ENCODE data around the gene CLN6. TPM values are rescaled to one million over a fixed set of nuclear protein-coding genes. Genes with fewer than 3 reads are reported as not detected.
"Not testable (repeated sequence)": the region's sequence is repeated elsewhere in the genome, so short reads cannot be mapped to it uniquely, and the experiment has no call there.

The CLN6 gene
- total and polyA plus RNA-seq, 2 donors, result 17.3 to 22.0 TPM

DNA sequence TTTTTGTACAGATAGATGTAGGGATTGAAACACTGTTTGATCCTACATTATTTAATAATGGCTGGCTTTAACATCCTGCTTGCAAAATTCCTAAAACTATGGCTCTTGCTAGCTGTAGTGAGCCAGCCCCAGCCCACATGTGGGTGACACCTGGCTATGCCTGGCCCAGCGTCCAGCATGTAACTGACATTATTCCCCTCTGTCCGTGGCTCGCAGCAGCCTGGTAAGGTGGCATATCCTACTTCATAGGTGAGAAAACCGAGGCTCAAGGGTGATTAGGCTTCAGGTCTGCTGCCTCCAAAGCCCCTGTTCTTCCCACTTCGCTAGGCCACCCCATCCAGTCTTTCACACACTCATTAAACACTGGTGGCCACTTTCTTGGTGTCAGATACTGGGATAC lies 26.0 kb downstream of the CLN6 start:
- no peak overlapping the region for H3K27ac ChIP-seq (ENCODE audit: low read depth)
- DNase-seq (ENCODE audit: extremely low spot score), result no peak
- no peaks in the 10 kb centered on the region for H3K4me1 ChIP-seq (ENCODE audit: insufficient read depth)
- H3K4me3 ChIP-seq (ENCODE audit: low read depth, low read length), result no peak overlapping the region
- H3K36me3 ChIP-seq (ENCODE audit: insufficient read depth), result no peaks in the 10 kb centered on the region
- 92% methylated on average over 5 of the region's 5 CpGs for WGBS

- not testable (repeated sequence) for H3K4me3 ChIP-seq (ENCODE audit: low read depth, low read length); H3K36me3 ChIP-seq (ENCODE audit: insufficient read depth); H3K27ac ChIP-seq (ENCODE audit: low read depth); H3K4me1 ChIP-seq (ENCODE audit: insufficient read depth); DNase-seq (ENCODE audit: extremely low spot score)
- 97% methylated on average over 7 of the region's 7 CpGs for WGBS
Observed at GRCh38 chr15:68202994-68203393, 26.5 kb downstream of the CLN6 start.

DNA sequence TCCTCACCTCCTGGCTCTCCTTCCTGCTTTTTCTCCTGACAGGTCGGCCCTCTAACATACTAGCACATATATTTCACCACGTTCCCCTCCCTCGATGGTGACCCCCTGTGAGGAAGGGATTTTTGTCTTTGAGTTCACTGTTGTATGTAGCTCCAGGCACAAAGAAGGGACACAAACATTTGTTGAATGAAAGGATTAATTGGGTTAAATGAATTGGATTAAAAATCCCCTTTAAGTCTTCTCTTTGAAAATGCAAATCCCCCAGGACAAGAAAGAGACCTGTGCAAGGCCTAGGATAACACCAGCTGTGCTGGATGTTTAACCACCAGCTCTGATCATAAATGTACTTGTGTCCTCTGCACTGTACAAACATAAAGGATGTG lies 27.7 kb downstream of the CLN6 start:
- no peak for DNase-seq (ENCODE audit: extremely low spot score)
- no peaks in the 10 kb centered on the region for H3K4me1 ChIP-seq (ENCODE audit: insufficient read depth)
- no peak overlapping the region for H3K27ac ChIP-seq (ENCODE audit: low read depth)
- 56% methylated on average over 3 of the region's 3 CpGs for WGBS
- H3K4me3 ChIP-seq (ENCODE audit: low read depth, low read length), result no peak overlapping the region
- H3K36me3 ChIP-seq (ENCODE audit: insufficient read depth), result no peaks in the 10 kb centered on the region

DNA sequence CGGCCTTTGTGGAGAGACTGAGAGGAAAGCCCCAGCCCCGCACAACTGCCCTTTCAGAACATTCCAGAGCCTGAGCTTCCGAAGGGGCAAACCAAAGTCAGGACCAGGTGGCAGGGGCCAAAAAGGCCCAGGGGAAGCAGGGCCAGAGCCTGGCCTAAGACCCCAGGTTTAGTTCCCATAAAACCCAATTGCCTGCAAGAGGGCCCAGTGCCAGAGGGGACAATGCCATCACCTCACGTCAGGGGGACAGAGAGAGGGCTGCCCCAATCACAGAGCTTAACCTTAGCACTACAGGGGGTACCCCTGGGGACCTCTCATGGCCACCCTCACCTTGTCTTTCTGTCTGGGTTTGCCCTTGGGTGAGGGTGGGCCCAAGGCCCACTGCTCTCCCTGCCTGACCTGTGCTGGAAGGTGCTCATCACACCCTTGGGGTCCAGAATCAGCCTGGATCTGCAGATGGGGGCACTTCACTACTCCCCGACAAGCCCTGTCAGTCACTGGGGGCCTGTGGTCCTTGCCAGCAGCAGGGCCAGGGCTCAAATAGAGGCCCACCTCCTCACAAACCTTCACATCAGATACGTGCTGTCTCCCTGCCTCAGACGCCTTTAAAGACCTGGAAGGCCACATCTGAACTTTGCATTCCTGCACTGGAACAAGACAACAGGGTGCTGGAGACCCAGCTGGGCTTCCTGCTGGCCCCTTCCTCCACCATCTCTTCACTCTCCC lies 28.2 kb downstream of the CLN6 start:
- Histone ChIP-seq H3K4me1 (ENCODE audit: insufficient read depth) (no peaks in the 10 kb centered on the region), H3K36me3 (ENCODE audit: insufficient read depth) (no peaks in the 10 kb centered on the region), H3K4me3 (ENCODE audit: low read depth, low read length) (no peak overlapping the region), H3K27ac (ENCODE audit: low read depth) (no peak overlapping the region)
- no peak for DNase-seq (ENCODE audit: extremely low spot score)
- WGBS, result 91% methylated on average over 7 of the region's 7 CpGs

GRCh38 chr15:68200016-68200861 lies 29.3 kb downstream of the CLN6 start:
- 44% methylated on average over 16 of the region's 16 CpGs for WGBS
- Histone ChIP-seq H3K4me3 (ENCODE audit: low read depth, low read length) (no peak overlapping the region), H3K36me3 (ENCODE audit: insufficient read depth) (no peaks in the 10 kb centered on the region), H3K4me1 (ENCODE audit: insufficient read depth) (no peaks in the 10 kb centered on the region), H3K27ac (ENCODE audit: low read depth) (no peak overlapping the region)
- no peak for DNase-seq (ENCODE audit: extremely low spot score)

- Histone ChIP-seq H3K4me1 (ENCODE audit: insufficient read depth) (no peaks in the 10 kb centered on the region), H3K27ac (ENCODE audit: low read depth) (no peak overlapping the region), H3K4me3 (ENCODE audit: low read depth, low read length) (no peak overlapping the region), H3K36me3 (ENCODE audit: insufficient read depth) (no peaks in the 10 kb centered on the region)
- no peak for DNase-seq (ENCODE audit: extremely low spot score)
- WGBS, result 56% methylated on average over 11 of the region's 11 CpGs
Observed at GRCh38 chr15:68199340-68199739, 30.2 kb downstream of the CLN6 start.

DNA sequence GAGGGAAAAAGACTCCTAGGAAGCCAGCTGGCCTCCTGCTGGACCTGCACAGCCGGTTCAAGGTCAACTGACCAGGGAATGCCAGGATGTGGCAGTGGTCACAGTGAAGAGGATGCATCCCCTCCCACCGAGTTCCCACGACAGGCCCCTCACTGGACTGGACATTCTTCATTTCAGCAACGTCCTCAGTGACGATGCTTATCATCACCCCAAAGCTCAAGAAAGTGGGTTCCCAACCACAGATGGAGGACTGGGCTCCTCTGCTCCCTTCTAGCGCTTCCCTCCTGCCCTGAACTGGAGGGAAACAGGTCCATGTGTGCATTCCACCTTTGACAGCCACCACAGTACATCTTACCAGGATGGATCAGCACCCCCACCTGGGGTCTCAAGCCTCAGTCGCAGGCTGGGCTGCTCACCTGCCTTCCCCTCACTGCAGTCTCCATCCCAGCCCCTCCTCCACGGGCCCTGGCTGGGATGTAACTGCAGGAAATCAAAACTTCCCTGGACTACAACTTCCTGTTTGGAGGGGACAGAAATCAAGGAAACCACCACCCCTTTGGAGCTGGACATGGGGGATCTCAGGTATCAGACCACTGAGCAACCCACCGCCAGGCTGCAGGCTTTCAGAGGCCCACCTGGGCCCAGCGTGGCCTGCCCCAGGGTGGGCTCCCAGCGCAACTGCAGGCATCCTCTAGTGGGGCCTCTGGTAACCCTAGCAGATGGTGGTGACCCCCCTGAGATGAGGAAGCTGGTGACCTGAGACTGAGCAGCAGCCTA lies 31.7 kb downstream of the CLN6 start:
- DNase-seq (ENCODE audit: extremely low spot score), result no peak
- no peak overlapping the region for H3K4me3 ChIP-seq (ENCODE audit: low read depth, low read length)
- H3K36me3 ChIP-seq (ENCODE audit: insufficient read depth), result no peaks in the 10 kb centered on the region
- no peaks in the 10 kb centered on the region for H3K4me1 ChIP-seq (ENCODE audit: insufficient read depth)
- 89% methylated on average over 11 of the region's 11 CpGs for WGBS
- H3K27ac ChIP-seq (ENCODE audit: low read depth), result no peak overlapping the region

DNA sequence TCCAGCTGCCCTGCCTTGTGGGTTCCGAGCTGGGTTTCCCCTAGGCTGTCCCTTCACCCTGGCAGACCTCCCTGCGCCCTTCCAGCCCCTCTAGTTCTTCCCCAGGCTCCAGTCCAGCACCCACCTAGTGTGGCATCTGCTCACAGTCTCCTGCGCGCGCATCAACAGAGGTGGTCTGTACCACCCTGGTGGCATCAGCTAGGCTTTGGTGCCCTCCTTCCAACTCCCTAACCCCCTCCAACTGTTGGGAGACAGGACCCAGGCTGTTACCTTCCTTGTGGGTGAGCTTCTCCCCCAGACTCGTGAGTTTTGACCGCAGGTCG lies 32.4 kb downstream of the CLN6 start:
- Histone ChIP-seq H3K36me3 (ENCODE audit: insufficient read depth) (no peaks in the 10 kb centered on the region), H3K27ac (ENCODE audit: low read depth) (no peak overlapping the region), H3K4me3 (ENCODE audit: low read depth, low read length) (no peak overlapping the region), H3K4me1 (ENCODE audit: insufficient read depth) (no peaks in the 10 kb centered on the region)
- WGBS, result 91% methylated on average over 8 of the region's 8 CpGs
- no peak for DNase-seq (ENCODE audit: extremely low spot score)

GRCh38 chr15:68196445-68197169 lies 32.9 kb downstream of the CLN6 start:
- no peak for DNase-seq (ENCODE audit: extremely low spot score)
- Histone ChIP-seq H3K4me3 (ENCODE audit: low read depth, low read length) (no peak overlapping the region), H3K36me3 (ENCODE audit: insufficient read depth) (no peaks in the 10 kb centered on the region), H3K4me1 (ENCODE audit: insufficient read depth) (no peaks in the 10 kb centered on the region), H3K27ac (ENCODE audit: low read depth) (no peak overlapping the region)
- WGBS, result 72% methylated on average over 17 of the region's 17 CpGs

- Histone ChIP-seq H3K27ac (ENCODE audit: low read depth) (no peak overlapping the region), H3K4me3 (ENCODE audit: low read depth, low read length) (no peak overlapping the region), H3K36me3 (ENCODE audit: insufficient read depth) (no peaks in the 10 kb centered on the region), H3K4me1 (ENCODE audit: insufficient read depth) (no peaks in the 10 kb centered on the region)
- 89% methylated on average over 8 of the region's 8 CpGs for WGBS
- no peak for DNase-seq (ENCODE audit: extremely low spot score)
Observed at GRCh38 chr15:68195336-68196112, 34.0 kb downstream of the CLN6 start.

- DNase-seq (ENCODE audit: extremely low spot score), result no peak
- H3K36me3 ChIP-seq (ENCODE audit: insufficient read depth), result no peaks in the 10 kb centered on the region
- no peaks in the 10 kb centered on the region for H3K4me1 ChIP-seq (ENCODE audit: insufficient read depth)
- no peak overlapping the region for H3K27ac ChIP-seq (ENCODE audit: low read depth)
- no peak overlapping the region for H3K4me3 ChIP-seq (ENCODE audit: low read depth, low read length)
- 78% methylated on average over 5 of the region's 5 CpGs for WGBS
Observed at GRCh38 chr15:68192804-68193486, 36.6 kb downstream of the CLN6 start.

GRCh38 chr15:68192117-68192516 lies 37.4 kb downstream of the CLN6 start:
- H3K4me1 ChIP-seq (ENCODE audit: insufficient read depth), result no peaks in the 10 kb centered on the region
- H3K4me3 ChIP-seq (ENCODE audit: low read depth, low read length), result no peak overlapping the region
- 87% methylated on average over 4 of the region's 4 CpGs for WGBS
- DNase-seq (ENCODE audit: extremely low spot score), result no peak
- no peak overlapping the region for H3K27ac ChIP-seq (ENCODE audit: low read depth)
- no peaks in the 10 kb centered on the region for H3K36me3 ChIP-seq (ENCODE audit: insufficient read depth)
